ENCODE data around the gene DACT1. TPM values are rescaled to one million over a fixed set of nuclear protein-coding genes. Genes with fewer than 3 reads are reported as not detected.

Gene DACT1
- total RNA-seq, 4 donors from 2014 or later: 2.4 to 11.0 (median 5.5) TPM

DNA sequence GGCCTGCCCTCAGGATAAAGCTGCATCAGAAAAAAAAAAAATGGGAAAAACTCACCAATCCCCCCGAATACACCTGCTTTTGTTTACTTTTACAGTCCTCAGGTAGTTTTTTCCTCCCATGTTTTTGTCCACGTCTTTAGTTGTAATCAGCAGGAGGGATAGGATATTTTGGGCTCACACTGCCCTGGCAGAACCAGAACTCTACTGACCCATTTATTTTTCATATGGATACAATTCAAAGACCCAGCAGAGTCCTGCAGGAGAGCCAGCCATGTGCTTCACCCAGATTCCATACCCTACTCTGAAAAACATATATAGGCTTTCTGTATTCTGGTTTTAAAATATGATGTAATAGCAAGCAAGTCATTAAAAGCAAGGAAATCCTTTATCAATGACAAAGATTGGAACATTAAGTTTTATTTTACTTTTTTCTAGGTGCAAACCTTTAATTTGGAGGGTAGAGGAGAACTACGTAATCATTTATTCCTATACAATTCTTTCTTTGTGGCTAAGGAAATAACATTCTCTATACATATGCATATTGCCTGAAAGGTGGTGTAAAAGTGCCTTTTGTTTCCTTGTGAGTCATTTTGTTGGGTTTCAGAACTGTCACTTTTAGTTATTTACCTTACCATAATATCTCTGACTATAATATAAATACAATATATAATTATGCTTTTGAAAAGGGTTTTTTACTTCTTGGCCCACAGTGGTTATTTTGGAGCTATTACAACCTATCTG is 19.1 kb downstream of the DACT1 start:
- 68 to 72% methylated on average over 3 of the region's 3 CpGs for WGBS, 2 donors
- intact Hi-C loops (cut with DNase I; ENCODE audit: low total_unique reads): no loop called here
- no peak for DNase-seq (ENCODE audit: low spot score in 2 of 2)
- no peak overlapping the region for H3K4me3 ChIP-seq (ENCODE audit: low read depth, poor library complexity, severe bottlenecking)
- no peak for TF ChIP-seq POLR2A (IDR thresholded peaks at IDR 0.05)

DNA sequence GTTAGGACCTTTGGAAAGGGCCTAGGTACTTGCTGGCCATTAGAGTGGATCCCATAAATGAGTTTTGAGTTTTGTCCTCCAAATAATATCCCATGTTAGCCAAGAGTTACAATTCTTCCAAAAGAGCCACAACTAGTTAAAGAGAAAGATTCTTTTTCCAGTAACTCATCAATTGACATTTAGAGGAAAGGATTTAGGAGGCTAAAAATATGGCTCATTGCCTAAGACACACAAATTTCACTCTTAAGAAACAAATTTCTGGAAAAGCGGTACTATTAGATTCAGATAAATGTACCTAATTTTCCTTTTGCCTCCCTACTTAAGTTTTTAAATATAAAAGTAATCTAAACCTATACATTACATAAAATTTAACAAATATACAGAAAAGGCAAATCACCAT is 21.3 kb downstream of the DACT1 start:
- no peak overlapping the region for H3K4me3 ChIP-seq (ENCODE audit: low read depth, poor library complexity, severe bottlenecking)
- DNase-seq (ENCODE audit: low spot score in 2 of 2): no peak
- 82 to 83% methylated on average over 1 of the region's 1 CpG for WGBS, 2 donors
- TF ChIP-seq, protein P1, sequence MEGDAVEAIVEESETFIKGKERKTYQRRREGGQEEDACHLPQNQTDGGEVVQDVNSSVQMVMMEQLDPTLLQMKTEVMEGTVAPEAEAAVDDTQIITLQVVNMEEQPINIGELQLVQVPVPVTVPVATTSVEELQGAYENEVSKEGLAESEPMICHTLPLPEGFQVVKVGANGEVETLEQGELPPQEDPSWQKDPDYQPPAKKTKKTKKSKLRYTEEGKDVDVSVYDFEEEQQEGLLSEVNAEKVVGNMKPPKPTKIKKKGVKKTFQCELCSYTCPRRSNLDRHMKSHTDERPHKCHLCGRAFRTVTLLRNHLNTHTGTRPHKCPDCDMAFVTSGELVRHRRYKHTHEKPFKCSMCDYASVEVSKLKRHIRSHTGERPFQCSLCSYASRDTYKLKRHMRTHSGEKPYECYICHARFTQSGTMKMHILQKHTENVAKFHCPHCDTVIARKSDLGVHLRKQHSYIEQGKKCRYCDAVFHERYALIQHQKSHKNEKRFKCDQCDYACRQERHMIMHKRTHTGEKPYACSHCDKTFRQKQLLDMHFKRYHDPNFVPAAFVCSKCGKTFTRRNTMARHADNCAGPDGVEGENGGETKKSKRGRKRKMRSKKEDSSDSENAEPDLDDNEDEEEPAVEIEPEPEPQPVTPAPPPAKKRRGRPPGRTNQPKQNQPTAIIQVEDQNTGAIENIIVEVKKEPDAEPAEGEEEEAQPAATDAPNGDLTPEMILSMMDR (IDR thresholded peaks at IDR 0.05): no peak
- TF ChIP-seq POLR2A (IDR thresholded peaks at IDR 0.05): no peak
- intact Hi-C loops (cut with DNase I; ENCODE audit: low total_unique reads): no loop called here

- H3K4me3 ChIP-seq (ENCODE audit: low read depth, poor library complexity, severe bottlenecking): no peak overlapping the region
- no peak for DNase-seq (ENCODE audit: low spot score in 2 of 2)
- intact Hi-C loops (cut with DNase I; ENCODE audit: low total_unique reads): no loop called here
- no peak for TF ChIP-seq POLR2A (IDR thresholded peaks at IDR 0.05)
- TF ChIP-seq, protein P1 (IDR thresholded peaks at IDR 0.05): no peak
- 66 to 72% methylated on average over 6 of the region's 6 CpGs for WGBS, 2 donors
These were observed 22.1 kb downstream of the DACT1 start for GRCh38 chr14:58659846-58660245.

DNA sequence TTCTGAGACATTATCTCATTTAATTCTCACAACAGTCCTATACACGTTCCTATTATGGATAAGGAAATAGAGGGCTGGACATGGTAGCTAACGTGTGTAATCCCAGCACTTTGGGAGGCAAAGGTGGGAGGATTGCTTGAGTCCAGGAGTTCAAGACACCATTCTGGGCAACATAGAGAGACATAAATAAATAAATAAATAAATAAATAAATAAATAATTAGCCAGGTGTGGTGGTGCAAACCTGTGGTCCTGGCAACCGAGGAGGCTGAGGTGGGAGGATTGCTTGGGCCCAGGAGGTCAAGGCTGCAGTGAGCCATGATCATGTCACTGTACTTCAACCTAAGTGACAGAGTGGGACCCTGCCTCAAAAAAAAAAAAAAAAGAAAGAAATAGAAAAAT is 22.6 kb downstream of the DACT1 start:
- TF ChIP-seq POLR2A (IDR thresholded peaks at IDR 0.05): no peak
- TF ChIP-seq, protein P1 (IDR thresholded peaks at IDR 0.05): no peak
- H3K4me3 ChIP-seq (ENCODE audit: low read depth, poor library complexity, severe bottlenecking): no peak overlapping the region
- intact Hi-C loops (cut with DNase I; ENCODE audit: low total_unique reads): no loop called here
- no peak for DNase-seq (ENCODE audit: low spot score in 2 of 2)
- 89 to 90% methylated on average over 3 of the region's 3 CpGs for WGBS, 2 donors

- intact Hi-C loops (cut with DNase I; ENCODE audit: low total_unique reads): no loop called here
- no peak overlapping the region for H3K4me3 ChIP-seq (ENCODE audit: low read depth, poor library complexity, severe bottlenecking)
- TF ChIP-seq POLR2A (IDR thresholded peaks at IDR 0.05): no peak
- TF ChIP-seq, protein P1 (IDR thresholded peaks at IDR 0.05): no peak
- DNase-seq (ENCODE audit: low spot score in 2 of 2): no peak
- 64% methylated on average over 1 of the region's 1 CpG for WGBS, 2 donors
These were observed 24.3 kb downstream of the DACT1 start for GRCh38 chr14:58662018-58662417.

DNA sequence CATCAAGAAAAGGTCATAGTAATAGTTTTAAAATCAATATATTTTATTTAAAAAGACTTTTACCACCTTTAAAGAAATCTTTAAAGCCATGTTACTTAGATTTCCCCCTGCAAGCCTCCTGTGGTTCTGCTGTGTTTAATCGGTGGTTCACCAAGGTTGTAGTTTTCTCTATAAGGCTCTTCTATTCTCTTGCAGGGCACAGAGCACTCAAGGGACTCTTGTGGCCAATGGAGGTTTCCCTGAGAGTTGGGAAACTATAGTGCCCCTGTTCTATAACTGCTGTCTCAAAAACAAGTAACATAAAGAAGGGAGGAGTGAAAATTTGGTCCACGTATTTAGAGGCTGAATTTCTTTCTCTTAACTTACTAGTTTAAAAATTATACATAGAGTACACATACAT is 25.0 kb downstream of the DACT1 start:
- no peak overlapping the region for H3K4me3 ChIP-seq (ENCODE audit: low read depth, poor library complexity, severe bottlenecking)
- DNase-seq (ENCODE audit: low spot score in 2 of 2): no peak
- WGBS, 2 donors: 85 to 92% methylated on average over 2 of the region's 2 CpGs
- TF ChIP-seq, protein P1 (IDR thresholded peaks at IDR 0.05): no peak
- TF ChIP-seq POLR2A (IDR thresholded peaks at IDR 0.05): no peak
- intact Hi-C loops (cut with DNase I; ENCODE audit: low total_unique reads): no loop called here

Data from lower leg skin (tissue), 4 donors.